ENCODE measurements around the gene POLR1A.
"Not testable (repeated sequence)": the region's sequence is repeated elsewhere in the genome, so short reads cannot be mapped to it uniquely, and the experiment has no call there.

The POLR1A gene

GRCh38 chr2:85995648-85996529, 109.8 kb downstream of the POLR1A start:
- DNase-seq, result no peak

DNA sequence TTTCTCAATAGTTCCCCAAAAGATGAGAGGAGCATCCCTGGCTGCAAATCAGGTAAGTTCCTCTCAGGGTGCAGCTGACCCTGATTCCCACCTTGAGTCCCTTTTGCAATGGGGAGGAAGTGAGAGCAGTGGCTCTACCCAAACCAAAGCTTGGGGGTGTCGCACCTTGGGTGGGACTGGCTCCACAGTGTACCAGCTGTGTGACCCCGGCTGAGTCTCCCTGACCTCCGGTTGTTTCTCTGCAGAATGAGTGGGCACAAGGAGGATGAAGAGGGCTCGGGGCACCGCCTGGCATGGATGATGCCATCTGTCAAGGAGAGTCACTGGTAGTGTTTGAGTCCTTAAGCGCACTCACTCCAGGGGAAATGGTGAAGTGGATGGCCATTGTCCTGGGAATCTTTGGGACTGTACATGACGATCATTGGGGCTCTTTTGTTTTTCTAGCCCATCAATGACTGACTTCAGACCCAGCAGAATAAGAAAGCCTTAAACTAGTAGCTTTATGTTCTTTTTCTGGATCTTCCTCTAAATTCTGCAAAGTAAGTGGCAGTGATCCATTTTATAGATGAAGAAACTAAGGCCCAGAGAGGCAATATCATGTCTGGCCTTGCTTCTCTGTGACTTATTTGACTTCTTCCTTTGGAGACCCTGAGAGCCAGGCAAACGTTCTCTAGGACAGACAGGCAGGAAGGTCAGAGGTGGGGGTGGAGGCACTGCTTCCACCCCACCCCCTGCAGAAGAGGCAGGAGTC, 110.6 kb downstream of the POLR1A start:
- DNase-seq, result no peak

GRCh38 chr2:85994421-85994777, 111.3 kb downstream of the POLR1A start:
- DNase-seq, result no peak

DNA sequence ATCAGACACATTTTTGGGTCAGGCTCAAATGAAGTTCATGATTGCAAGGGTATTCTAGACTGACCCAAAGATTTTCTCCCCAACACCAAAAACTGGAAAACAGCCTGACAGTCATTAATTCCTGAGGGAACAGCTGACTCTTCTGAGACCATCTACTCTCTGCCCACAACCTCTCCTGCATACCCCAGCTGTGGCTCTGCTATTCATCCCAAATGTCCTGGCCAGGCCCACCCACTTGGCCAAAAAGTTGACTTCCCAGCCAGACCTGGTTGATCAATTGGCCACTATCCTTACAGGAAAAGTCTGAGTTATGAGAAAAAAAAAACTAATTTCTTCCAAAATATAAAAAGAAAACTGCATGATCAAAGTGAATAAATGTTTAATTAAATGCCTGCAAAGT, 113.1 kb downstream of the POLR1A start:
- DNase-seq, result no peak

DNA sequence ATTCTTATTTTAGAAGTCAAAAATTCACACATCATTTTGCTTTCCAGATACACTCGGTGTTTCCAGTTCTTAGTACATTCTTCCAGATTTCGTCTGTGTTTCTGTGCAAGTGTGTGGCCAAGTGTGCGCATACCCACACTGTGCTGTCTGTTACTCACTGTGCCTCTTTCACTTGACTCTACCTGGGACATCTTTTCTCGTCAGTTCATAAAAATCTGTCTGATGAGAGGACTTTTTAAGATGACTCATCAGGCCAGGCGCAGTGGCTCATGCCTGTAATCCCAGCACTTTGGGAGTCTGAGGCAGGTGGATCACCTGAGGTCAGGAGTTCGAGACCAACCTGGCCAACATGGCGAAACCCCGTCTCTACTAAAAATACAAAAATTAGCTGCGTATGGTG, 113.6 kb downstream of the POLR1A start:
- not testable (repeated sequence) for DNase-seq

DNA sequence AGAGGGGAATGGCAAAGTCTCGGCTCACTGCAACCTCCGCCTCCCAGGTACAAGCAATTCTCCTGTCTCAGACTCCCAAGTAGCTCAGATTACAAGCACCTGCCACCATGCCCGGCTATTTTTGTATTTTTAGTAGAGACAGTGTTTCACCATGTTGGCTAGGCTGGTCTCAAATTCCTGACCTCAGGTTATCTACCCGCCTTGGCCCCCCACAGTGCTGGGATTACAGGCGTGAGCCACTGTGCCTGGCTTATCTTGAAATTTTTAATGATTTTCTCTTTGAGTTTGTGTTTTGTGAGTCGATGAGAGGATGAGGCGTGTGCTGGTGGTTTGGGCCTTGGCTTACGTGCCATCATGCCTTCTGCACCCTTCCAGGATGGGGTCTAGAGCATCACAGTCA, 115.6 kb downstream of the POLR1A start:
- DNase-seq, result no peak

GRCh38 chr2:85989288-85989865, 116.3 kb downstream of the POLR1A start:
- no peak for DNase-seq

- no peak for DNase-seq
Observed at GRCh38 chr2:85988914-85989270, 116.8 kb downstream of the POLR1A start.

GRCh38 chr2:85988175-85988913, 117.3 kb downstream of the POLR1A start:
- DNase-seq, result no peak

DNA sequence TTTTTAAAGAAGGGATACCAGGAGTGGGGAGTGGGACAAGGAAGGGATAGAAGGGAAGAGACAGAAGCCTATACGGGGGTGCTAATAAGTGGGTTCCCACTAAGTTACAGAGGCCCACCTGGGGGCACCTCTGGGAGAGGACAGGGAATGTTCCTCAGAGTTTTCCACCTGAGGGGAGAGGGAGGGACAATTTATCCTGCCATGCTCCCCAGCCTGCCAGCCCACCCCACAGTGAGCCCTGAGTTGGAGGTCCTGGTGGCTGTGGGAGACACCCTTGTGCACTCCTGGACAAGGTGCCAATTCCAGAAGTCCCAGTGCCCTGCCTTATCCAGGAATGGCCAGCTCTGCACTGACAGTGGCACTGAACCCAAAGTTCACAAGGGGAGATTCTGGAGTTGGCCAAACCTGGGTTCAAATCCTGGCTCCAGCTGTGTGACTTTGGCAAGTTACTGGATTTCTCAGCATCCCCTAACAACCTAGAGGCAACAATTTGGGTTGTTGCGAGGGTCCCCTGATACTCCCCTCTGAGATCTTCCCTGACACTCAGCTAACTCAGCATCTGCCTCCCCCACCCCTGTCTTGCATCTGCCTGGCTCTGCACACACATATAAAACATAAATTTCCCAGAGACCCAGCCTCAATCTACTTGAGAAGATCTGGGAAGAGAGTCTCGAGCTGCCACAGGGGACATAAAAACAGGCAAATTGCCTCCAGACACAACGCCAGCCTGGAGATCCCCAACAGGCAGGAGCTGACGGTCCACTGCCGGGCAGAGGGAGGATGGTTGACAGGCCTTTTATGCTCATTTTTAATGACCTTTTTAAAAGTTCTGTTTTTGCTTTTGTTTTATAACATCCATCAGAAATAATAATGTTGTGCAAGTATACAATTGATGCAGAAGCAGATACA, 118.2 kb downstream of the POLR1A start:
- DNase-seq, result no peak

GRCh38 chr2:85986121-85986520, 119.6 kb downstream of the POLR1A start:
- DNase-seq, result no peak

DNA sequence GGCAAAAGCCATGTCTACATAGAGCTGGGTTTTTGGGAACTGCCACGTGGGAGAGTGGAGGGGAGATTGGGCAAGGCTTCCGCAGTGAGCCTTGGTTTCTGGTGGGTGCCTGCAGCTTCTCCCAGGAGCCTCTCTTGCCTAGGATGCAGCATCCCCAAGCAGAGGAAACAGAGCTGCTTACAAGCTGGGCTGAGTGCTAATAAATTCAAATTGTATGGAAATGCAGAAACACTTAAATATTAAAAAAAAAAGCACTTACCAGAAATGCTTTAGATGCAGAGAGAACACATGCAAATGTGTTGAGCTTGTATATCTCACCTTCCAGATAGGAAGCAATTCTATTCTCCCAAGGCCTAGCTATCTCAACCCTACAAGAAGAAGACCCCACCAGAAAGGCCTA, 120.9 kb downstream of the POLR1A start:
- no peak for DNase-seq

DNA sequence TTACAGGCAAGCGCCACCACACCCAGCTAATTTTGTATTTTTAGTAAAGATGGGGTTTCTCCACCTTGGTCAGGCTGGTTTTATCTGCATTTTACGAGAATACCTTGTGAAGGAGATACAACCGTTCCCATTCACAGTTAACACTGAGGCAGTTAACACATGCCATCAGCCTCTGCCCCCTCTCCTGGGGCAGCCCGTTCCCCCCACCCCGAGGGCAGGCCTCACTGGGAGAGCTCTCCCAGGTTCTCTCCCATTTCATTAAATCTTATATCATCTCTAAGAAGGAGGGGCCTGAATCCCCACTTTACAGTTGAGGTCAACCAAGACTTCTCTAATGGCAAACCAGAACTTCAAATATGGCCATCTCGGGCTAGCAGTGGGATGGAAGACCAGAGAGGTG, 121.9 kb downstream of the POLR1A start:
- no peak for DNase-seq

- no peak for DNase-seq
Observed at GRCh38 chr2:85981579-85982247, 124.0 kb downstream of the POLR1A start.

- DNase-seq, result no peak
Observed at GRCh38 chr2:85978883-85979780, 126.6 kb downstream of the POLR1A start.

DNA sequence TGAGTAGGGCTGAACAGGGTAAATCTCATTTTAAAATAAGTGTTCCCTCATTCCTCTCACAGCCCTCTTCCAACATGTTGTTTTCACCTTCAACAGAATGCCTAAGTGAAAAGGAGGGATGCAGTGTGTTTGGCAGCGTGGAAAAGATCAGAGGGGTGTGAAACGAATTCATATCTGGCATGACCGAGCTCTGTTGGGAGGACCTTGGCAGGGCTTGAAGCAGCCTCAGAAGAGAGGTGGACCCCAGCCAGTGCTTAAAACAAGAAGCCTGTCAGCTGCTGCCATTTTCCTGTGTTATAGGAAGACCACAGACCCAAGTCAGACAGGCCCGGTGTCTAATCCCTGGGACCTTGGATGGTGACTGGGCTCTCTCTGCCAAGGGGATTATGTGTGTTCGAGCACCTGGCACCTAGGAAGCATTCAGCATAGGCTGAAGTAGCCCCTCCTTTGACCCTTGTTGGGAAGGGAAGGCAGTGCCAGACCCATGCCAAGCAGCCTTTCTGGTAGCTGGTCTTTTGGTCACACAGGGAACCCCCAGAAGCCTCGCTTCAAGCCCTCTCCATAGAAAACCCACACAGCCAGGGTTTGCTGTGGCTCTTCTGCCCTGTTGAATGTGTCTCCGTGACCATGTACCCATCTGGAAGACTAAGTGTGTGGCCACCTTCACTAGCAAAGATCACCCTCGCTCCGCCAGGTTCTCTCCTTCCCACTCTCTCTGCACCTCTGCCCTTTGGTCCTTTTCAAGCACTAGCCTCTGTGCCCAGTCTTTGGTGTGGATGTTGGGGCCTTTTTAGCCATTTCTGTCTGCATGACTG, 129.4 kb downstream of the POLR1A start:
- no peak for DNase-seq

DNA sequence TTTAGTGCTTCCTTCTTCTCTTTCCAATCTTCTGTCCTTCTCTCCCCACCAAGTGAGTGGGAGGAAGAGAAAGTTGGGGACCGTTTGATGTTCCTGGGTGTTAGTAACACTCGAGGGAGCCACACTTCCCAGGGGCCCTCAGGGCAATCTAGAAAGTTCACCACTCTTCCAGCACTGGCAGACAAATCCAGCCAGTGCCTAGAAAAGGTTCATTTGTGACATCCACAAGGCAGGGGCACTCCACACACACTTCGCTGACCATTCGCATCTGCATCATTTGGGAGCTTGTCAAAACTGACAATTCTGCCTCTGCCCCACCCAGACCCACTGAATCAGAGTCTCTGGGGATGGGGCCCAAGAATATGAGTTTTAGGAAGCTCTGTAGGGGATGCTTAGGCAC, 130.1 kb downstream of the POLR1A start:
- no peak for DNase-seq

DNA sequence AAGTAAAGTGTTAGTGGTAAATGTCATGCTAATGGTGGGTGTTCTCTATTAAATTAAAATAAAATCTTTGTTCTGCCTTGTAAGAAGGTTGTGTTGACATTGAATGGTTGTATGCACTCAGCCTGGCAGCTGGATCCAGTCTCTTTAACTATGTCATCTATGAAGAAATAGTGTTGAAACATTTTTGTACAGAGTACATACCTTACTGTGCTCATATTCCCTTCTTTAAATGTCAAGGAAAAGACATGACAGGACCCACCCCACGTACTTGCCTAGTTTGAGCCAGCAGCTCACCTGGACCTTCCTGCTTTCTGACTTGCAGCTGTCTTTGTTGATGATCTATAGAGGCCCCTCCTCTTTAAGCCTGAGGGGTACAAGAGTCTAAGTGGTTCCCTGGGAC, 131.3 kb downstream of the POLR1A start:
- DNase-seq, result no peak

GRCh38 chr2:85972355-85972754, 133.3 kb downstream of the POLR1A start:
- DNase-seq, result no peak

DNA sequence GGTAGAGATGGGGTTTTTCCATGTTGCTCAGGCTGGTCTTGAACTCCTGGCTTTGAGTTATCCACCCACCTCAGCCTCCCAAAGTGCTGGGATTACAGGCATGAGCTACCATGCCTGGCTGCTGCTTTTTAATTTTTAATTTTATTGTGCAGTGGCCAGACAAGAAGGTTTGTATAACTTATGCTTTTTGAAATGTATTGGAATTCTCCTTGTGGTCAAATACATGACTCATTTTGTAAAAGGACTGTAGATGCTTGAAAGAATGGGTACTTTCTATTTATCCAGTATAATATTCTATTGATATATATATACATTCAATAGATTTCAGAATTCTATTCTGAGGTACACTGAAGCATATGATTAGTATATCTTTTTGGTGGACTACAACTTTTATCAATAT, 134.3 kb downstream of the POLR1A start:
- DNase-seq, result no peak
